AG04449 (cell line): Measurements from ENCODE around the gene GNB3.

Source experiments
- CTCF ChIA-PET: fragments of 350-600 bp; formaldehyde crosslinking; extraction: SDS; loops from one replicate; lab custom pipeline; 2021; ENCODE audit warnings: antibody characterized with exemption; lab: Yijun Ruan, JAX
- POLR2A ChIA-PET: fragments of 400-600, 350-600 bp; formaldehyde crosslinking; extraction: SDS; loops from one replicate; lab custom pipeline; 2020; ENCODE audit warnings: antibody characterized with exemption, inconsistent platforms; lab: Yijun Ruan, JAX
- DNase-seq: peaks from one replicate; pipeline ENCODE4 v3.0.0-alpha.2; 2010; ENCODE audit warnings: low read depth, low spot score
- H3K4me3 ChIP-seq: 2 replicates; pipeline ENCODE4 v1.5.1; 2011; ENCODE audit warnings: low read depth, mild to moderate bottlenecking, control low read depth, low read length
- TF ChIP-seq, protein P1 (sequence below): IDR thresholded peaks from one replicate; pipeline ENCODE4 v1.5.1; 2011; ENCODE audit warnings: mild to moderate bottlenecking, moderate library complexity, low read length, control low read depth, inconsistent platforms; ENCODE audit not compliant: insufficient read depth; ENCODE audit errors: missing control alignments

GNB3 gene

DNA sequence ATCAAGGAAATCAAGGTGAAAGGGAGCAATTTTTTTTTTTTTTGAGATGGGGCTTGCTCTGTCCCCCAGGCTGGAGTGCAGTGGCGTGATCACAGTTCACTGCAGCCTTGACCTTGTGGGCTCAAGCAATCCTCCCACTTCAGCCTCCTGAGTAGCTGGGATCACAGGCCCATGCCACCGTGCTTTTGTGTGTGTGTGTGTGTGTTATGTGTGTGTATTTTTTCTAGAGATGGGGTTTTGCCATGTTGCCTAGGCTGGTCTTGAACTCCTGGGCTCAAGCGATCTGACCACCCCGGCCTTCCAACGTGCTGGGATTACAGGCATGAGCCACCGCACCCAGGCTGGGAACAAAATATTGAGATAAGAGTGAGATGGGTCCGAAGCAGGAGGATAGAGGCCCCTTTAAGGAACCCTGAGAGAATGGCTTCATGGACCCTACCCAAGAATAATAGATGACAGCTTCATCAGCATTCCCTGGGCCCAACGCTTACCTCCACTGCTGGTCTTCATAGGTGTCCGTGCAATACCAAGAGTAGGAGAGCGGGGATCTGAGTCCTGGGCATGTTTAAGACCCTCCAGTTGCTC is 9.3 kb downstream of the GNB3 start:
- TF ChIP-seq, protein P1, sequence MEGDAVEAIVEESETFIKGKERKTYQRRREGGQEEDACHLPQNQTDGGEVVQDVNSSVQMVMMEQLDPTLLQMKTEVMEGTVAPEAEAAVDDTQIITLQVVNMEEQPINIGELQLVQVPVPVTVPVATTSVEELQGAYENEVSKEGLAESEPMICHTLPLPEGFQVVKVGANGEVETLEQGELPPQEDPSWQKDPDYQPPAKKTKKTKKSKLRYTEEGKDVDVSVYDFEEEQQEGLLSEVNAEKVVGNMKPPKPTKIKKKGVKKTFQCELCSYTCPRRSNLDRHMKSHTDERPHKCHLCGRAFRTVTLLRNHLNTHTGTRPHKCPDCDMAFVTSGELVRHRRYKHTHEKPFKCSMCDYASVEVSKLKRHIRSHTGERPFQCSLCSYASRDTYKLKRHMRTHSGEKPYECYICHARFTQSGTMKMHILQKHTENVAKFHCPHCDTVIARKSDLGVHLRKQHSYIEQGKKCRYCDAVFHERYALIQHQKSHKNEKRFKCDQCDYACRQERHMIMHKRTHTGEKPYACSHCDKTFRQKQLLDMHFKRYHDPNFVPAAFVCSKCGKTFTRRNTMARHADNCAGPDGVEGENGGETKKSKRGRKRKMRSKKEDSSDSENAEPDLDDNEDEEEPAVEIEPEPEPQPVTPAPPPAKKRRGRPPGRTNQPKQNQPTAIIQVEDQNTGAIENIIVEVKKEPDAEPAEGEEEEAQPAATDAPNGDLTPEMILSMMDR, result no peak
- DNase-seq, result no peak
- H3K4me3 ChIP-seq, result peak overlapping the region; percentile 98
- ChIA-PET POLR2A (interaction anchor here (4.0 to 8.8 kb wide), 2 partner anchors 9 to 19 kb away, joined by 43 to 164 read pairs; partner anchors contain the start of genes GNB3, SPSB2 and TPI1), CTCF (interaction anchor here (2.1 to 18.1 kb wide), 3 partner anchors 19 to 96 kb away, joined by 15 to 316 read pairs (median 18); partner anchors contain the start of genes MLF2, P3H3 and TPI1)

DNA sequence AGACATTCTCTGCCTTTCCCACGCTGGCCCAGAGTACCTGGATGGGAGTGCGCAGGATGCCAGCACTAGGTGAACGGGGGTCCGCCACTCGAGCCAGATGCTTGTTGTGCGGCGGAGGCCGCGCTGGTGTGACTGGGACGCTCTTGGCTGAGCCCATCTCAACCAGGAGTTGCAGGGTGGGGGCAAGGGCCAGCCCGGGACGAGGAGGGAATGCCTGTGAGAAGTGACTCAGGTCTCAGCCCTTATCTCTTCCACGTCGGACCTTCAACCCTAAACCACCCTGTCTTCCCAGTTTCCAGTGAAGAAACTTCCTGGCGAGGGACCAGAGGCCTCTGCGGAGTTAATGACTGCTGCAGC is 10.0 kb downstream of the GNB3 start:
- peak overlapping the region; percentile 98 for H3K4me3 ChIP-seq
- ChIA-PET CTCF (interaction anchor here (1.2 to 18.1 kb wide), 6 partner anchors 9 to 97 kb away, joined by 5 to 316 read pairs (median 30); partner anchors contain the start of genes GNB3, MLF2, P3H3 and PTMS), POLR2A (interaction anchor here (0.8 to 8.8 kb wide), 7 partner anchors 10 to 151 kb away, joined by 3 to 164 read pairs (median 19); partner anchors contain the start of genes GNB3, P3H3, PTMS and SPSB2)
- no peak for DNase-seq
- TF ChIP-seq, protein P1, result no peak

DNA sequence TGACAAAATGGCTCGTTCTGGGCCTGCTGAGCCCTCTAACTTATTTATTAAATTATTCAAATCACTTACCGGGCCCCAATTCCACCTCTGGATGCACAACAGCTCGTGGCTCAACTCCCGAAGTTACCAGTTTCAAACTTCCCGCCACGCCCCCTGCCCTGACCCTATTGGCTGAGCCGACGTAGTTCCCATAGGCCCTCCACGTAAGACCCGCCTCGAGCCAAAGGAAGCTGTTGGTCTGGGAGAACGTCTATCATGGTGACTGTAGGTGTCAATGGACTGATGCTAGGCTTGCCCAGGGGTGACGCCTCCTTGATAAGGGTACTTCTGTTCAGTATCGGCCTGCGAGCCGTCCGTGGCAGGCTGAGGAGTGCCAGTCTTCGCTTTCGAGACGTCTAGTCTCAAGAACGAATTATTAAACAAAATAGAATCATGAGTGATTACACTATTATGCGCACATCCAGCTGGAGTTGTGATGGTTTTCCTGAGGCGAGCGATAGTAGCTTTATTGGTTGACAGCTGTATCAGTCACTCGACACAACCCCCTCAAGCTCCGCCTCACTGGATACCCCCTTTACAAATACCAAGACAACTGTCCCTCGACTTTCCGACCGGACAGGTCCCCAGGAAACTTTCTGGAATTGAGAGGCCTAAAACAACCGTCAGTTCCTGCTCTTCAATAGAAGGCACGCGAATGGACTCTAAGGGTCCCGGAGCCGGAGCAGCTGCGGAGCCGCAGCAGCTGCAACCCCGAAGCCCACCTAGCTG is 10.6 kb downstream of the GNB3 start, which contains the start of gene CDCA3:
TSS of gene CDCA3 (minus strand) at position 134 of the 768 bp plus-strand sequence. CDS start 334 bp downstream, outside the sequence.
- TF ChIP-seq, protein P1, result no peak

DNA sequence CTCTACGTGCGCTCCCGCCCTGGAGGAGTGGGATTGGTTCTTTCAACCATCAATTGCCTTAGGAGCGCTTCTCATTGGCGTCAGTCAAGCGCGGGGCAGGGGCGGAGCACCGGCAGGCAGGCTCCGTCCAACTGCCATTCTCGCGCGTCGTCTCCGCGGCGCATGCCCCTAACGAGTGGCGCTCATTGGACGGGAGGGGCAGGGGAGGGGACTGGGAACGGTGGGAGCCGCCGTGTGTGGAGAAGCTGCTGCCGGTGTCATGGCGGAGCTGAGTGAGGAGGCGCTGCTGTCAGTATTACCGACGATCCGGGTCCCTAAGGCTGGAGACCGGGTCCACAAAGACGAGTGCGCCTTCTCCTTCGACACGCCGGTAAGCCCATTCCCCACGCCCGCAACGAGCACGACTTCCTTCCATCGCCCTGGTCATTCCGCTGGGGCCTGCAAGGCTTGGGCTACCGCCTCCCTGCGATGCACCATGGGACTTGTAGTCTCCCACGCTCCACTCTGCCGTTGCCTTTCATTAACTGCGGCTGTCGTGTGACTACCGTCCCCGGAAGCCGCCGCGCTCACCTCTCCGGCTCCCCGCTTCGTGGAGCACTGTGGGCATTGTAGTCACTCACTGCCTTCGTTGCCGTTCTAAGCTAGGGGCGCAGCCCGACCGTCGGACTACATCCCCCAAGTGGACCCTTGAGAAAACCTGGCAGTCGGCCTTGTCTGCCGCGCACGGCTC is 11.4 kb downstream of the GNB3 start, which contains the start of gene USP5:
TSS of gene USP5 (plus strand) at position 230 of the 730 bp plus-strand sequence. CDS start at position 260, 30 bp downstream.
- DNase-seq, result peak; percentile 97
- H3K4me3 ChIP-seq, result peak within 1 kb of the TSS; percentile 98
- ChIA-PET CTCF (interaction anchor here (1.1 to 18.1 kb wide), 9 partner anchors 11 to 168 kb away, joined by 3 to 316 read pairs (median 12); partner anchors contain the start of genes GNB3, MLF2, P3H3 and PTMS), POLR2A (interaction anchor here (1.0 to 8.8 kb wide), 11 partner anchors 11 to 313 kb away, joined by 3 to 164 read pairs (median 8); partner anchors contain the start of genes GNB3, MLF2, P3H3 and PTMS)
- TF ChIP-seq, protein P1, result no peak

More for the DNA sequence above, 10.6 kb downstream of the GNB3 start, which contains the start of gene CDCA3:
- CTCF ChIA-PET, result interaction anchor here (1.2 to 18.1 kb wide), 7 partner anchors 10 to 98 kb away, joined by 3 to 316 read pairs (median 18); partner anchors contain the start of genes GNB3, MLF2, P3H3 and PTMS
- peak within 1 kb of the TSS; percentile 98 for H3K4me3 ChIP-seq
- POLR2A ChIA-PET, result interaction anchor here (0.7 to 8.8 kb wide), 11 partner anchors 10 to 312 kb away, joined by 3 to 164 read pairs (median 8); partner anchors contain the start of genes GNB3, MLF2, P3H3 and PTMS
- peak; percentile 93 for DNase-seq

DNA sequence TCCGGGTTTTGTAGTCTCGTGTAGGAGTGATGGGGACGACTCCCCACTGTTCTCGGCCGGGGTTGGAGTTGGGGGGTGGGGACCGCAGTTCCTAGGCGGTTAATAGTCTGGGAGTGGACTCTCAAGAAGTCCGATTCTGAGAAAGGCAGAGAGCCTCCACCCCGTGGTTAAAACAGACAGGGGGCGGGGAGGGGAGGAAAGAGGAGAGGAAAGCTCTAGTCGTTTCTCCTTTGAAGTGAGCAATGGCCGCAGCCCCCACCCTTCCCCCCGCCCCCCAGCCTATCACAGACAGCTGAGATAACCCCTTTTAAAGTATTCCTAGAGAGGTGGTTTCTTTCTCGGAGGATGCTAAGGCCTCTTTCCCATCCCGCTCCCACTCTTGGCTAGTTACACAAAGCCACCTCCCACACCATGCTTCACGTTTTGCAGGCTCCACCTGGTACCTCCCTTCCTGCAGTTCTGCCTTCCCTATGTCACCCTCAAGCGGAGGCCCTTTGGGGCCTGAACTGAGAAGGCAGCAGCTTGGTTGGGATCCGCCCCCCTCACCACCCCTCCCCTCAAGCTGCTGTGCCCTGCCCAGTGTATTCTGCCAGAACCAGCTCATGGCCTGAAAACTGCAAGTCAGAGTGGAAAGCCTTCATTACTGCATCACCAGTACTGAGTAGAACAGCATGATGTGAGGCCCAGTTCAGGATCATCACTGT is 12.1 kb downstream of the GNB3 start:
- CTCF ChIA-PET, result interaction anchor here (0.6 to 18.1 kb wide), 9 partner anchors 11 to 255 kb away, joined by 3 to 316 read pairs (median 8); partner anchors contain the start of genes GNB3, MLF2, P3H3 and SPSB2
- POLR2A ChIA-PET, result interaction anchor here (1.2 to 8.8 kb wide), 9 partner anchors 10 to 100 kb away, joined by 3 to 164 read pairs (median 16); partner anchors contain the start of genes GNB3, MLF2, P3H3 and PTMS

More for the DNA sequence above, 12.1 kb downstream of the GNB3 start:
- H3K4me3 ChIP-seq, result peak overlapping the region; percentile 69
- DNase-seq, result no peak
- TF ChIP-seq, protein P1, result no peak
